PC-9 (cell line): ENCODE results near the gene HSPA4. TPM values are rescaled to one million over a fixed set of nuclear protein-coding genes. Genes with fewer than 3 reads are reported as not detected.

ENCODE experiments used
- BruUV-seq: library from RNA; stranded (reverse); fragments of 400-500 nt; replicated peaks from 2 replicates; lab custom pipeline; 2021; lab: Mats Ljungman, UMichigan
- CTCF ChIA-PET: fragments of 300-600 bp; sonication (Branson Sonifier 250); formaldehyde crosslinking; loops from one replicate; lab custom pipeline; 2022; ENCODE audit warnings: antibody characterized with exemption; lab: Charles Lee
- POLR2A ChIA-PET: fragments of 300-600 bp; sonication (Branson Sonifier 250); formaldehyde crosslinking; loops from one replicate; lab custom pipeline; 2022; ENCODE audit warnings: antibody characterized with exemption; ENCODE audit not compliant: unreplicated experiment; lab: Charles Lee
- DNase-seq, 2 experiments: peaks; one replicate each; pipeline versions ENCODE4 v3.0.0 to v3.0.0-alpha.2; 2015 to 2022; ENCODE audit warnings: mixed read lengths in 1 of 2
- H2AFZ ChIP-seq: fragments of 200-600 bp; sonication (generic); 2 replicates; pipeline ENCODE4 v1.8.1; 2017; ENCODE audit warnings: antibody characterized with exemption
- H3F3A ChIP-seq: fragments of 200-600 bp; sonication (generic); 2 replicates; pipeline ENCODE4 v1.8.1; 2017; ENCODE audit warnings: antibody characterized with exemption, mild to moderate bottlenecking, low read depth; ENCODE audit not compliant: insufficient read depth
- H3K27ac ChIP-seq: fragments of 200-600 bp; sonication (generic); 2 replicates; pipeline ENCODE4 v1.6.1; 2016; ENCODE audit warnings: mixed run types
- H3K27me3 ChIP-seq: fragments of 200-600 bp; sonication (generic); 2 replicates; pipeline ENCODE4 v1.6.1; 2016; ENCODE audit warnings: low read depth, mixed run types; ENCODE audit not compliant: insufficient read depth
- H3K36me3 ChIP-seq: fragments of 200-600 bp; sonication (generic); 2 replicates; pipeline ENCODE4 v1.6.1; 2016; ENCODE audit warnings: low read depth, mixed run types
- H3K4me1 ChIP-seq: fragments of 200-600 bp; sonication (generic); replicated peaks from 2 replicates; pipeline ENCODE4 v1.6.1; 2016; ENCODE audit warnings: mixed run types; ENCODE audit not compliant: insufficient read depth
- H3K4me2 ChIP-seq: fragments of 200-600 bp; sonication (generic); 2 replicates; pipeline ENCODE4 v1.6.1; 2017; ENCODE audit warnings: mixed run types
- H3K4me3 ChIP-seq: fragments of 200-600 bp; sonication (generic); 2 replicates; pipeline ENCODE4 v1.6.1; 2016; ENCODE audit warnings: mixed run types
- H3K79me2 ChIP-seq: fragments of 200-600 bp; sonication (generic); 2 replicates; pipeline ENCODE4 v1.6.1; 2017; ENCODE audit warnings: low read depth, mixed run types
- H3K9me2 ChIP-seq: fragments of 200-600 bp; sonication (generic); 2 replicates; pipeline ENCODE4 v1.8.1; 2017; ENCODE audit warnings: mild to moderate bottlenecking; ENCODE audit not compliant: insufficient read depth
- H3K9me3 ChIP-seq: fragments of 200-600 bp; sonication (generic); 2 replicates; pipeline ENCODE4 v1.8.1; 2016; ENCODE audit warnings: low read depth; ENCODE audit not compliant: insufficient read depth
- H4K20me1 ChIP-seq: fragments of 200-600 bp; sonication (generic); 2 replicates; pipeline ENCODE4 v1.8.1; 2017; ENCODE audit not compliant: insufficient read depth
- EZH2 ChIP-seq: fragments of 200-600 bp; sonication (generic); IDR thresholded peaks from 2 replicates; pipeline ENCODE4 v1.8.0; 2017; ENCODE audit warnings: antibody characterized with exemption, low read depth
- intact Hi-C: fragments of 100-400 bp; cut with micrococcal nuclease; formaldehyde crosslinking; loops from one replicate; pipeline ENCODE4 v1.10.0; 2022; ENCODE audit not compliant: unreplicated experiment
- total RNA-seq: library from RNA; stranded (reverse); gene quantifications from 2 replicates; pipeline ENCODE4 v1.2.3, GENCODE V29; 2021
- TF ChIP-seq, protein P1 (sequence below): fragments of 200-600 bp; sonication (generic); conservative IDR thresholded peaks from 2 replicates; pipeline ENCODE4 v1.6.1; 2017; ENCODE audit warnings: mixed run types, antibody characterized with exemption, mild to moderate bottlenecking, moderate library complexity

HSPA4 gene
- total RNA-seq, 1 experiment from 2014 or later, result 140 TPM

DNA sequence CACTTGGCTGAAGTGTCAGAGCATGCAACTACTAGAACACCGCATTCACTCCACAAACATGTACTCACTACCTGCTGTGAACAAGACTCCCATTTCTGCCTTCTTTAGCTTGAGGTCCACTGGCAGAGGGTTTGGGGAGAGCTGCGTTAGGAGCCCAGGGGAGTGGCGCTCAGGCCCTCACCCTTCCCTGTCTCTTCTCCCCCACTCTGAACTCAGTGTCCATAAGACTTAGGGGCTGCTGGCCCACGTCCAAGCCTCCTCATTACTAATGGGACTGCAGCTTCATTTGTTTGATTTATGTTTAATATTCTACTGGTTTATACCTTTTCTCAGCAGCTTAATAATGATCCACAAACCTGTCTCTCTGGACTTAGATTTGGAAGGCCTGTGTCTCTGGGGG lies 70.9 kb downstream of the HSPA4 start:
- no peaks in the 10 kb centered on the region for H3K79me2 ChIP-seq
- no peaks in the 10 kb centered on the region for H3K9me3 ChIP-seq
- no peak for DNase-seq
- CTCF ChIA-PET, result no interaction called here
- no peak overlapping the region for H3K4me3 ChIP-seq
- no peak overlapping the region for H3K27ac ChIP-seq
- TF ChIP-seq, protein P1, sequence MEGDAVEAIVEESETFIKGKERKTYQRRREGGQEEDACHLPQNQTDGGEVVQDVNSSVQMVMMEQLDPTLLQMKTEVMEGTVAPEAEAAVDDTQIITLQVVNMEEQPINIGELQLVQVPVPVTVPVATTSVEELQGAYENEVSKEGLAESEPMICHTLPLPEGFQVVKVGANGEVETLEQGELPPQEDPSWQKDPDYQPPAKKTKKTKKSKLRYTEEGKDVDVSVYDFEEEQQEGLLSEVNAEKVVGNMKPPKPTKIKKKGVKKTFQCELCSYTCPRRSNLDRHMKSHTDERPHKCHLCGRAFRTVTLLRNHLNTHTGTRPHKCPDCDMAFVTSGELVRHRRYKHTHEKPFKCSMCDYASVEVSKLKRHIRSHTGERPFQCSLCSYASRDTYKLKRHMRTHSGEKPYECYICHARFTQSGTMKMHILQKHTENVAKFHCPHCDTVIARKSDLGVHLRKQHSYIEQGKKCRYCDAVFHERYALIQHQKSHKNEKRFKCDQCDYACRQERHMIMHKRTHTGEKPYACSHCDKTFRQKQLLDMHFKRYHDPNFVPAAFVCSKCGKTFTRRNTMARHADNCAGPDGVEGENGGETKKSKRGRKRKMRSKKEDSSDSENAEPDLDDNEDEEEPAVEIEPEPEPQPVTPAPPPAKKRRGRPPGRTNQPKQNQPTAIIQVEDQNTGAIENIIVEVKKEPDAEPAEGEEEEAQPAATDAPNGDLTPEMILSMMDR, result no peak
- TF ChIP-seq EZH2, result no peak
- peaks cover 6% of the 10 kb centered on the region; the same call in 1 of the 2 replicates for H3K4me1 ChIP-seq
- H3K9me2 ChIP-seq, result no peaks in the 10 kb centered on the region
- H3K4me2 ChIP-seq, result no peak overlapping the region
- H3F3A ChIP-seq, result no peaks in the 10 kb centered on the region
- intact Hi-C loops, result no loop called here
- no peaks in the 10 kb centered on the region for H3K27me3 ChIP-seq
- H3K36me3 ChIP-seq, result no peaks in the 10 kb centered on the region
- POLR2A ChIA-PET, result no interaction called here
- H4K20me1 ChIP-seq, result no peaks in the 10 kb centered on the region
- H2AFZ ChIP-seq, result no peak overlapping the region
- no TSS peak for BruUV-seq

DNA sequence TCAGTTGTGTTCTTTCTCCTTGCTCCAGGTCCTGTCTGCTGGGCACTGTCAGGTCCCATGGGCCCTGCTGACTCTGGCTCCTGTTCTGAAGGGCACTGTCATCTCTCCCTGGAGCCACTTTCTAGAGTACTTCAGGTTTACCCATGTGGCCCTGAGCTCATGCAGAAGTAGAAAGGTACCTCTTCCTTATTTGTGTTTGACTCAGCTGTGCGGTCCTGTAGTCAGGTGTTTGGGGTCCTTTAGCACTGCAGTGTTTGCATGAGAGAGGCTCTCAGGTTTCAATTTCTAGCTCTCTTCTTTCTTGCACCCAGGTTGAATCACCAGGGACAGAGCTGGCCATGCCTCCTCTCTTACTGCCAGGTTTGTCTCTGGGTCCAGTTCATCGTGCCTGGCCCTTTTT lies 71.5 kb downstream of the HSPA4 start:
- H2AFZ ChIP-seq, result no peak overlapping the region
- no peak overlapping the region for H3K4me2 ChIP-seq
- no peak for DNase-seq
- ChIA-PET CTCF (no interaction called here), POLR2A (no interaction called here)
- no peaks in the 10 kb centered on the region for H3K27me3 ChIP-seq
- H3K9me2 ChIP-seq, result no peaks in the 10 kb centered on the region
- H3K4me3 ChIP-seq, result no peak overlapping the region
- H3K36me3 ChIP-seq, result no peaks in the 10 kb centered on the region
- BruUV-seq, result no TSS peak
- peaks cover 6% of the 10 kb centered on the region; the same call in 1 of the 2 replicates for H3K4me1 ChIP-seq
- H4K20me1 ChIP-seq, result no peaks in the 10 kb centered on the region
- intact Hi-C loops, result no loop called here
- no peak overlapping the region for H3K27ac ChIP-seq
- TF ChIP-seq EZH2, result no peak
- TF ChIP-seq, protein P1, result no peak
- H3K9me3 ChIP-seq, result no peaks in the 10 kb centered on the region
- no peaks in the 10 kb centered on the region for H3K79me2 ChIP-seq
- no peaks in the 10 kb centered on the region for H3F3A ChIP-seq

DNA sequence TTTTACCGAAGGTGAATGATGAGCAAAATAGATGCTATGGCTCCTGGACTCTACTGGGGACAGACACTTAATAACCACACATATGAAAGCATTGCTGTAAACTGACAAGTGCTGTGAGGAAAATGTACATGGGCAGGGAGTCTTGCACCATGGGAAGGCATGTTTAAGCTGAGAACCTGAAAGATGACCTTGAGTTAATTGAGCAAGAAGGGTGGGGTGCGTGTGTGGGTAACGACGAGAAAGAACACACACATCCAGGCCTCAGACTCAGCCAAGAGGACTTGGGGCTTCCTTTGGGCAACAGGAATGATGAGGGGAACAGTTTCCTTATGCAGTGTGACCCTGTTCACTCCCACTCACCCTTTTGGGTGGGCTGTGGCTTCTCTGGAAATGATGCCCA lies 73.1 kb downstream of the HSPA4 start:
- no peak overlapping the region for H3K27ac ChIP-seq
- DNase-seq, result no peak
- ChIA-PET POLR2A (no interaction called here), CTCF (no interaction called here)
- H3K79me2 ChIP-seq, result no peaks in the 10 kb centered on the region
- intact Hi-C loops, result no loop called here
- no peaks in the 10 kb centered on the region for H3F3A ChIP-seq
- H3K9me2 ChIP-seq, result no peaks in the 10 kb centered on the region
- H2AFZ ChIP-seq, result no peak overlapping the region
- TF ChIP-seq, protein P1, result no peak
- TF ChIP-seq EZH2, result no peak
- H3K4me1 ChIP-seq, result no peaks in the 10 kb centered on the region
- BruUV-seq, result no TSS peak
- no peaks in the 10 kb centered on the region for H3K36me3 ChIP-seq
- H3K27me3 ChIP-seq, result no peaks in the 10 kb centered on the region
- H3K4me2 ChIP-seq, result no peak overlapping the region
- no peak overlapping the region for H3K4me3 ChIP-seq
- no peaks in the 10 kb centered on the region for H3K9me3 ChIP-seq
- no peaks in the 10 kb centered on the region for H4K20me1 ChIP-seq
